Activated naive CD4-positive, alpha-beta T cell treated with anti-CD3 and anti-CD28 coated beads for 36 hours (primary cell): ENCODE results near the gene CALCB. TPM values are rescaled to one million over a fixed set of nuclear protein-coding genes. Genes with fewer than 3 reads are reported as not detected.
A peak's percentile ranks its signal among the peaks of the same experiment; 100 is the strongest.
"Not testable (repeated sequence)": the region's sequence is repeated elsewhere in the genome, so short reads cannot be mapped to it uniquely, and the experiment has no call there.

Experiments
- CTCF ChIA-PET: fragments of 350-600 bp; sonication (Branson Sonifier 250); formaldehyde crosslinking; loops from one replicate; lab custom pipeline; 2021; ENCODE audit warnings: antibody characterized with exemption; lab: Charles Lee
- DNase-seq: peaks from one replicate; pipeline ENCODE4 v3.0.0-alpha.2; 2020
- H3K27ac Mint-ChIP-seq: one replicate; pipeline ENCODE4 v1.8.0; 2021; ENCODE audit warnings: mild to moderate bottlenecking, mixed read lengths
- H3K27me3 Mint-ChIP-seq: one replicate; pipeline ENCODE4 v1.8.0; 2021; ENCODE audit warnings: low read depth, mixed read lengths
- H3K36me3 Mint-ChIP-seq: one replicate; pipeline ENCODE4 v1.8.0; 2021; ENCODE audit warnings: low read depth, mixed read lengths
- H3K4me1 Mint-ChIP-seq: one replicate; pipeline ENCODE4 v1.8.0; 2021; ENCODE audit warnings: low read depth, mixed read lengths
- H3K4me3 Mint-ChIP-seq: one replicate; pipeline ENCODE4 v1.8.0; 2021; ENCODE audit warnings: mild to moderate bottlenecking, moderate library complexity, mixed read lengths
- H3K9me3 Mint-ChIP-seq: one replicate; pipeline ENCODE4 v1.8.0; 2021; ENCODE audit warnings: mixed read lengths
- intact Hi-C: fragments of 100-400 bp; cut with micrococcal nuclease; formaldehyde crosslinking; loops from one replicate; pipeline ENCODE4 v1.15.1; 2023
- total RNA-seq, 2 experiments: library from RNA; stranded (reverse); gene quantifications; one replicate each; pipeline ENCODE4 v1.2.3, GENCODE V29; 2021

CALCB gene
- total RNA-seq, 2 experiments from 2014 or later = 12.1 to 12.5 TPM

GRCh38 chr11:15053191-15053685 lies 20.2 kb upstream of the CALCB start:
- H3K4me1 Mint-ChIP-seq = peaks cover 26% of the 10 kb centered on the region
- DNase-seq = peak; percentile 75
- no peaks in the 10 kb centered on the region for H3K9me3 Mint-ChIP-seq
- no peaks in the 10 kb centered on the region for H3K36me3 Mint-ChIP-seq
- CTCF ChIA-PET = interaction anchor here (0.7 to 9.9 kb wide), 4 partner anchors 19 to 22 kb away, joined by 3 to 73 read pairs (median 4); partner anchors contain the start of gene CALCB
- no peak overlapping the region for H3K4me3 Mint-ChIP-seq
- peaks cover 2% of the 10 kb centered on the region for H3K27me3 Mint-ChIP-seq
- peak overlapping the region; percentile 83 for H3K27ac Mint-ChIP-seq
- intact Hi-C loops = loop anchor here (1.0 to 10.0 kb wide), 7 partner anchors 21 to 1684 kb away; partner anchors contain the start of genes C11orf58 and PDE3B

- no peaks in the 10 kb centered on the region for H3K9me3 Mint-ChIP-seq
- H3K4me3 Mint-ChIP-seq = no peak overlapping the region
- intact Hi-C loops = loop anchor here (5.0 to 10.0 kb wide), 2 partner anchors 641 to 1188 kb away; no protein-coding TSS in a partner anchor
- peaks cover 37% of the 10 kb centered on the region for H3K4me1 Mint-ChIP-seq
- DNase-seq = no peak
- CTCF ChIA-PET = interaction anchor here (0.9 to 1.5 kb wide), 4 partner anchors 19 to 149 kb away, joined by 3 to 5 read pairs (median 3); no protein-coding TSS in a partner anchor
- H3K27ac Mint-ChIP-seq = no peak overlapping the region
- H3K36me3 Mint-ChIP-seq = no peaks in the 10 kb centered on the region
- peaks cover 5% of the 10 kb centered on the region for H3K27me3 Mint-ChIP-seq
These were observed 17.6 kb upstream of the CALCB start for GRCh38 chr11:15055620-15056356.

GRCh38 chr11:15057329-15057728 lies 16.1 kb upstream of the CALCB start:
- intact Hi-C loops = loop anchor here (5.0 to 10.0 kb wide), 2 partner anchors 643 to 1190 kb away; no protein-coding TSS in a partner anchor
- Mint-ChIP-seq H3K9me3 (no peaks in the 10 kb centered on the region), H3K27me3 (peaks cover 3% of the 10 kb centered on the region), H3K4me1 (peaks cover 37% of the 10 kb centered on the region), H3K4me3 (no peak overlapping the region), H3K36me3 (no peaks in the 10 kb centered on the region), H3K27ac (no peak overlapping the region)
- CTCF ChIA-PET = interaction anchor here (3.6 kb wide), 1 partner anchor 17 kb away, joined by 24 read pairs; the partner anchor contains the start of gene CALCB
- DNase-seq = no peak

- Mint-ChIP-seq H3K9me3 (no peaks in the 10 kb centered on the region), H3K4me3 (no peak overlapping the region), H3K4me1 (peaks cover 23% of the 10 kb centered on the region), H3K27me3 (peaks cover 7% of the 10 kb centered on the region), H3K27ac (peak overlapping the region; percentile 67), H3K36me3 (no peaks in the 10 kb centered on the region)
- intact Hi-C loops = loop anchor here (5.0 to 10.0 kb wide), 2 partner anchors 645 to 1192 kb away; no protein-coding TSS in a partner anchor
- CTCF ChIA-PET = interaction anchor here (0.6 to 3.6 kb wide), 5 partner anchors 11 to 139 kb away, joined by 3 to 24 read pairs (median 8); partner anchors contain the start of gene CALCB
- DNase-seq = peak; percentile 50
These were observed 14.1 kb upstream of the CALCB start for GRCh38 chr11:15059132-15059915.

- intact Hi-C loops = no loop called here
These were observed 10.8 kb upstream of the CALCB start for GRCh38 chr11:15062599-15062998.

GRCh38 chr11:15069751-15070150 lies 3.6 kb upstream of the CALCB start:
- peaks cover 10% of the 10 kb centered on the region for H3K4me1 Mint-ChIP-seq
- H3K27me3 Mint-ChIP-seq, H3K4me3 Mint-ChIP-seq, H3K36me3 Mint-ChIP-seq, intact Hi-C loops, H3K27ac Mint-ChIP-seq, DNase-seq, CTCF ChIA-PET: not testable (repeated sequence)
- peaks cover 18% of the 10 kb centered on the region for H3K9me3 Mint-ChIP-seq

More at GRCh38 chr11:15062599-15062998, 10.8 kb upstream of the CALCB start:
- Mint-ChIP-seq H3K4me3 (no peak overlapping the region), H3K27ac (no peak overlapping the region), H3K27me3 (peaks cover 7% of the 10 kb centered on the region), H3K9me3 (no peaks in the 10 kb centered on the region), H3K4me1 (peaks cover 10% of the 10 kb centered on the region), H3K36me3 (no peaks in the 10 kb centered on the region)
- CTCF ChIA-PET = interaction anchor here (1.0 to 1.4 kb wide), 3 partner anchors 12 to 155 kb away, joined by 3 to 4 read pairs (median 3); no protein-coding TSS in a partner anchor
- no peak for DNase-seq

GRCh38 chr11:15071556-15072255 lies 1.7 kb upstream of the CALCB start:
- intact Hi-C loops = no loop called here
- peaks cover 10% of the 10 kb centered on the region for H3K4me1 Mint-ChIP-seq
- no peak overlapping the region for H3K4me3 Mint-ChIP-seq
- CTCF ChIA-PET = interaction anchor here (1.0 to 6.9 kb wide), 5 partner anchors 18 to 164 kb away, joined by 3 to 115 read pairs (median 73); no protein-coding TSS in a partner anchor
- H3K27ac Mint-ChIP-seq = no peak overlapping the region
- DNase-seq = no peak
- peaks cover 9% of the 10 kb centered on the region for H3K27me3 Mint-ChIP-seq
- H3K9me3 Mint-ChIP-seq = peaks cover 18% of the 10 kb centered on the region
- H3K36me3 Mint-ChIP-seq = peaks cover 6% of the 10 kb centered on the region

- H3K4me1 Mint-ChIP-seq = peaks cover 10% of the 10 kb centered on the region
- intact Hi-C loops = no loop called here
- H3K27me3 Mint-ChIP-seq = peaks cover 9% of the 10 kb centered on the region
- peaks cover 6% of the 10 kb centered on the region for H3K36me3 Mint-ChIP-seq
- H3K27ac Mint-ChIP-seq = no peak overlapping the region
- peak overlapping the region; percentile 39 for H3K4me3 Mint-ChIP-seq
- peaks cover 18% of the 10 kb centered on the region for H3K9me3 Mint-ChIP-seq
- no peak for DNase-seq
- CTCF ChIA-PET = interaction anchor here (0.8 to 6.9 kb wide), 13 partner anchors 14 to 282 kb away, joined by 3 to 115 read pairs (median 15); no protein-coding TSS in a partner anchor
These were observed 746 bp upstream of the CALCB start for GRCh38 chr11:15072551-15073143.

GRCh38 chr11:15074206-15075161 lies 1.1 kb downstream of the CALCB start:
- H3K4me3 Mint-ChIP-seq = peak overlapping the region; percentile 86
- intact Hi-C loops = loop anchor here (1.0 kb wide), 9 partner anchors 21 to 554 kb away; partner anchors contain the start of gene PSMA1
- peaks cover 7% of the 10 kb centered on the region for H3K9me3 Mint-ChIP-seq
- H3K27ac Mint-ChIP-seq = peak overlapping the region; percentile 43
- CTCF ChIA-PET = interaction anchor here (0.6 to 6.9 kb wide), 43 partner anchors 10 to 595 kb away, joined by 3 to 115 read pairs (median 5); partner anchors contain the start of genes CYP2R1 and PDE3B
- peaks cover 10% of the 10 kb centered on the region for H3K4me1 Mint-ChIP-seq
- H3K27me3 Mint-ChIP-seq = peaks cover 9% of the 10 kb centered on the region
- H3K36me3 Mint-ChIP-seq = peaks cover 6% of the 10 kb centered on the region
- peak; percentile 94 for DNase-seq

- DNase-seq = no peak
- Mint-ChIP-seq H3K27ac (no peak overlapping the region), H3K9me3 (peaks cover under 1% of the 10 kb centered on the region), H3K36me3 (peaks cover 6% of the 10 kb centered on the region), H3K4me3 (peak overlapping the region; percentile 86), H3K27me3 (peaks cover 9% of the 10 kb centered on the region), H3K4me1 (peaks cover 10% of the 10 kb centered on the region)
- intact Hi-C loops = loop anchor here (1.0 kb wide), 5 partner anchors 36 to 285 kb away; no protein-coding TSS in a partner anchor
- CTCF ChIA-PET = interaction anchor here (0.7 to 6.9 kb wide), 38 partner anchors 10 to 431 kb away, joined by 3 to 115 read pairs (median 5); partner anchors contain the start of genes CYP2R1 and PDE3B
These were observed 1.8 kb downstream of the CALCB start for GRCh38 chr11:15075162-15075526.
